Measurements from ENCODE around the gene PLSCR1.

PLSCR1 gene

GRCh38 chr3:146470425-146470990 is 73.9 kb downstream of the PLSCR1 start:
- DNase-seq: no peak

GRCh38 chr3:146469150-146470017 is 75.0 kb downstream of the PLSCR1 start, which contains the start of gene PLSCR2:
Gene PLSCR2, minus strand, starts transcription at chr3:146469561. Its CDS starts 9,657 bp downstream, at chr3:146459904.
- DNase-seq: peak; percentile 77

GRCh38 chr3:146468671-146469149 is 75.7 kb downstream of the PLSCR1 start:
- no peak for DNase-seq

GRCh38 chr3:146468234-146468633 is 76.2 kb downstream of the PLSCR1 start:
- no peak for DNase-seq

GRCh38 chr3:146466604-146467003 is 77.8 kb downstream of the PLSCR1 start:
- no peak for DNase-seq

- DNase-seq: no peak
Observed at GRCh38 chr3:146465693-146466465, 78.5 kb downstream of the PLSCR1 start.

All from activated CD4-positive, alpha-beta T cell treated with anti-CD3 and anti-CD28 coated beads for 48 hours (primary cell).